Liver (tissue), 9 donors: ENCODE measurements around the gene BCAS1. TPM values are rescaled to one million over a fixed set of nuclear protein-coding genes. Genes with fewer than 3 reads are reported as not detected.

ENCODE experiments used
- DNase-seq: peaks from one replicate; pipeline ENCODE4 v3.0.0-alpha.2; 2017; ENCODE audit warnings: low spot score
- H3K27ac ChIP-seq, 2 donors: one replicate each; pipeline ENCODE4 v1.7.0; 2013; ENCODE audit warnings: inconsistent platforms in 2 of 2, low read length in 2 of 2, control low read depth in 1 of 2, low read depth in 1 of 2, mild to moderate bottlenecking in 1 of 2
- H3K27me3 ChIP-seq, 4 donors: one replicate each; pipeline versions ENCODE4 v1.6.1 to v1.7.0; 2013; ENCODE audit warnings: low read length in 3 of 4, inconsistent platforms in 1 of 4, mild to moderate bottlenecking in 1 of 4, moderate library complexity in 1 of 4; ENCODE audit not compliant: control insufficient read depth in 4 of 4, insufficient read depth in 4 of 4
- H3K36me3 ChIP-seq, 4 donors: one replicate each; pipeline versions ENCODE4 v1.6.1 to v1.7.0; 2013; ENCODE audit warnings: low read length in 3 of 4, mild to moderate bottlenecking in 3 of 4, low read depth in 1 of 4, moderate library complexity in 1 of 4; ENCODE audit not compliant: control insufficient read depth in 4 of 4, insufficient read depth in 3 of 4
- H3K4me1 ChIP-seq, 4 donors: one replicate each; pipeline versions ENCODE4 v1.6.1 to v1.7.0; 2013; ENCODE audit warnings: low read length in 3 of 4, mild to moderate bottlenecking in 3 of 4, moderate library complexity in 1 of 4; ENCODE audit not compliant: control insufficient read depth in 4 of 4, insufficient read depth in 4 of 4
- H3K4me3 ChIP-seq, 3 donors: one replicate each; pipeline versions ENCODE4 v1.6.1 to v1.7.0; 2013; ENCODE audit warnings: low read length in 3 of 3, control low read depth in 1 of 3, low read depth in 1 of 3, mild to moderate bottlenecking in 1 of 3
- H3K9ac ChIP-seq, 2 donors: one replicate each; pipeline ENCODE4 v1.7.0; 2013; ENCODE audit warnings: low read length in 2 of 2, mild to moderate bottlenecking in 2 of 2, moderate library complexity in 2 of 2, control low read depth in 1 of 2, low read depth in 1 of 2
- H3K9me3 ChIP-seq, 4 donors: one replicate each; pipeline versions ENCODE4 v1.6.1 to v1.7.0; 2013; ENCODE audit warnings: low read length in 3 of 4; ENCODE audit not compliant: control insufficient read depth in 4 of 4
- ATF3 ChIP-seq: IDR thresholded peaks from 2 replicates; pipeline ENCODE4 v1.6.1; 2016; ENCODE audit warnings: antibody characterized with exemption
- CTCF ChIP-seq: fragments of 150-350 bp; IDR thresholded peaks from 2 replicates; pipeline ENCODE4 v1.5.1; 2017; ENCODE audit warnings: improper control_type of control experiment, low read depth, low read length; ENCODE audit not compliant: missing input control
- EGR1 ChIP-seq, 2 donors: IDR thresholded peaks; 2 replicates each; pipeline ENCODE4 v1.6.1; 2016 to 2018; ENCODE audit warnings: antibody characterized with exemption in 2 of 2, low read depth in 2 of 2
- FOXA1 ChIP-seq: IDR thresholded peaks from 2 replicates; pipeline ENCODE4 v1.6.1; 2016; ENCODE audit warnings: antibody characterized with exemption
- FOXA2 ChIP-seq: IDR thresholded peaks from 2 replicates; pipeline ENCODE4 v1.6.1; 2016; ENCODE audit warnings: antibody characterized with exemption
- HNF4A ChIP-seq, 2 donors: conservative IDR thresholded peaks; 2 replicates each; pipeline ENCODE4 v1.6.1; 2016; ENCODE audit warnings: antibody characterized with exemption in 2 of 2, mild to moderate bottlenecking in 2 of 2
- HNF4G ChIP-seq: IDR thresholded peaks from 2 replicates; pipeline ENCODE4 v1.6.1; 2016; ENCODE audit warnings: antibody characterized with exemption
- JUND ChIP-seq, 2 donors: IDR thresholded peaks; 2 replicates each; pipeline ENCODE4 v1.6.1; 2016; ENCODE audit warnings: antibody characterized with exemption in 2 of 2
- NR2F2 ChIP-seq: IDR thresholded peaks from 2 replicates; pipeline ENCODE4 v1.6.1; 2016; ENCODE audit warnings: antibody characterized with exemption
- RAD21 ChIP-seq, 2 donors: IDR thresholded peaks; 2 replicates each; pipeline ENCODE4 v1.6.1; 2016; ENCODE audit warnings: antibody characterized with exemption in 2 of 2, mild to moderate bottlenecking in 2 of 2
- RXRA ChIP-seq, 2 donors: IDR thresholded peaks; 2 replicates each; pipeline ENCODE4 v1.6.1; 2017 to 2018; ENCODE audit warnings: antibody characterized with exemption in 2 of 2, mild to moderate bottlenecking in 1 of 2
- SP1 ChIP-seq: IDR thresholded peaks from 2 replicates; pipeline ENCODE4 v1.6.1; 2018; ENCODE audit warnings: antibody characterized with exemption, mild to moderate bottlenecking
- TAF1 ChIP-seq: conservative IDR thresholded peaks from 2 replicates; pipeline ENCODE4 v1.6.1; 2016; ENCODE audit warnings: antibody characterized with exemption, mild to moderate bottlenecking
- YY1 ChIP-seq: IDR thresholded peaks from 2 replicates; pipeline ENCODE4 v1.6.1; 2016; ENCODE audit warnings: antibody characterized with exemption, mild to moderate bottlenecking
- WGBS: extraction: QIAGEN DNeasy Blood & Tissue Kit; methylation state at CpG from one replicate; pipeline ENCODE4 v1.1.7; 2013; 5-methylcytosine and 5-hydroxymethylcytosine counted together
- polyA plus RNA-seq, 2 donors: library from polyadenylated mRNA; stranded (reverse) in 1 of 2; unstranded in 1 of 2; fragments of 200-250 nt in 1 of 2; fragments of >200 nt in 1 of 2; fragmentation: Nextera tagmentation in 1 of 2; extraction: Ambion mirVana in 1 of 2; gene quantifications; one replicate each; pipeline versions ENCODE4 v1.2.1 to v1.2.3, GENCODE V29; 2013 to 2015
- total RNA-seq, 2 donors: library from RNA; depleted of rRNA; stranded (reverse); fragments of >200 nt; gene quantifications; one replicate each; pipeline ENCODE4 v1.2.3, GENCODE V29; 2014
- TF ChIP-seq, protein P1 (sequence below): IDR thresholded peaks from 2 replicates; pipeline ENCODE4 v1.6.1; 2016; ENCODE audit warnings: antibody characterized with exemption
- donor health status: healthy.
- donor health status: healthy.
- donor health status: healthy.
- donor health status: healthy.
- donor health status: healthy.

BCAS1 gene
- total and polyA plus RNA-seq, 4 donors, result under 0.01 to 0.93 (median 0.04) TPM

DNA sequence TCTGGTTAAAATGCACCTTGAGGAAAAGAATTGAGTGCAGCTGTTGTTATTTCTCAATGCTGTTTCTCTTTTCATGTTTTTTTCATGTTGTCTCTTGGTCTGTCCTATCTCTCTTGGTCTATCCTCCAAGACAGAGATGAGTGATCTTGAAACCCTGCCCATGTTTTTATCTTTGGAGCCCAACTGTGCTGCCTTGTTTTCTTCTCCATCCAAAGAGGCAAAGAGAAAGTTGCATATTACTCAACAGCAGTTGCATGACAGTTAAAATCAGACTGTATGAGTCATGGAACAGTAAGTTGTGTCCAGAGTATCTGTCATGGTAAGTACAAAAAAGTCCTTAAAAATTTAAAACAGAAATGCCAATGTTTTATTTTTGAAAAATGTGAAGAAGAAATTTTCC is 26.2 kb downstream of the BCAS1 start:
- TF ChIP-seq SP1 (no peak), YY1 (no peak)
- Histone ChIP-seq H3K9me3 (no peaks in the 10 kb centered on the region), H3K4me3 (no peak overlapping the region), H3K4me1 (no peaks in the 10 kb centered on the region), H3K27me3 (peaks cover 0 to 4% (median 1%) of the 10 kb centered on the region in 4 donors), H3K9ac (no peak overlapping the region), H3K27ac (no peak overlapping the region), H3K36me3 (no peaks in the 10 kb centered on the region)
- DNase-seq, result no peak

DNA sequence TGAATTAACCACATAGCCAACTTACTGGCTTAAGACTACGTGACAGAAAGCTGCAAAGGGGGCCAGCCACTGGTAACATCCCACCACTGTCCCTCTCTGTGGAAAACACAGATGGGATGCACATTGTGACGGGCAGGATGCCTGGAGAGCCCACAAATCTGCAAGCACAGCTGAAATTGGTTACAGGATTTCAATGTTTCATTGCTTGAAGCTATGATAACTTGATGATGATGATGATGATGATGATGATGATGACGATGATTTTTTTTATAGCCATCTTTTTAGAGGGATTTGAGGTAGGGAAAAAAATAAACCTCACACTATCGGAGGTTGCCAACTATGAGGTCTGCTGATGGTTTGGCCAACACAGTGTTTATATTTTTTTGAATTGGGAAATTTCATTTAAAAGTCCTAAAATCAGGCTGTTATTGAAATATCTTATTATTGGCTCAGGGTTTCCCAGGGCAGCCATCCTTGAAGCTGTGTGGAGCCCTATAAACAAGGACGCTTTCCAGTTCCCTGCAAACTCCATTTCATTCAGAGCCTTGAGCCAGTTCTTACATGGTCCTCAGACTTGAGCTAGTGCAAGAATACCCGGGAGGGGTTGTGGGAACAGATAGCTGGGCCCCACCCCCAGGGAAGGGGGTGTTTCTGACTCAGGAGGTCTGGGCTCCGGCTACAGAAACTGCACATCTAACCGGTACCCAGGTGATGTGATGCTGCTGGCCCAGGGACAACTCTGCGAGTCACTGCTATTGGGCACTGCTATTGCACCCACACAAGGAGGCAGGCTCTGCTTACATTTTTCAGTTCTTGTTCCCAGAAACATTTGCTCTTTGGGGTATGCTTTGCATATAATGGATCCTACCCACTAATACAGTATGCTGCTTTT is 27.1 kb downstream of the BCAS1 start:
- DNase-seq, result no peak
- H3K4me3 ChIP-seq, result no peak overlapping the region
- TF ChIP-seq TAF1, result no peak
- TF ChIP-seq HNF4A (conservative IDR thresholded peaks at IDR 0.05), result no peak
- TF ChIP-seq ATF3, result no peak
- no peak for TF ChIP-seq NR2F2
- TF ChIP-seq, protein P1, sequence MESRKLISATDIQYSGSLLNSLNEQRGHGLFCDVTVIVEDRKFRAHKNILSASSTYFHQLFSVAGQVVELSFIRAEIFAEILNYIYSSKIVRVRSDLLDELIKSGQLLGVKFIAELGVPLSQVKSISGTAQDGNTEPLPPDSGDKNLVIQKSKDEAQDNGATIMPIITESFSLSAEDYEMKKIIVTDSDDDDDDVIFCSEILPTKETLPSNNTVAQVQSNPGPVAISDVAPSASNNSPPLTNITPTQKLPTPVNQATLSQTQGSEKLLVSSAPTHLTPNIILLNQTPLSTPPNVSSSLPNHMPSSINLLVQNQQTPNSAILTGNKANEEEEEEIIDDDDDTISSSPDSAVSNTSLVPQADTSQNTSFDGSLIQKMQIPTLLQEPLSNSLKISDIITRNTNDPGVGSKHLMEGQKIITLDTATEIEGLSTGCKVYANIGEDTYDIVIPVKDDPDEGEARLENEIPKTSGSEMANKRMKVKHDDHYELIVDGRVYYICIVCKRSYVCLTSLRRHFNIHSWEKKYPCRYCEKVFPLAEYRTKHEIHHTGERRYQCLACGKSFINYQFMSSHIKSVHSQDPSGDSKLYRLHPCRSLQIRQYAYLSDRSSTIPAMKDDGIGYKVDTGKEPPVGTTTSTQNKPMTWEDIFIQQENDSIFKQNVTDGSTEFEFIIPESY, result no peak
- no peak for TF ChIP-seq JUND (IDR thresholded peaks at IDR 0.05)
- TF ChIP-seq RAD21 (IDR thresholded peaks at IDR 0.05), result no peak
- TF ChIP-seq YY1, result no peak
- no peak overlapping the region for H3K9ac ChIP-seq
- no peak overlapping the region for H3K27ac ChIP-seq
- 82% methylated on average over 9 of the region's 9 CpGs for WGBS
- H3K9me3 ChIP-seq, result no peaks in the 10 kb centered on the region
- H3K4me1 ChIP-seq, result no peaks in the 10 kb centered on the region
- peaks cover 0 to 4% (median 1%) of the 10 kb centered on the region in 4 donors for H3K27me3 ChIP-seq
- no peaks in the 10 kb centered on the region for H3K36me3 ChIP-seq

- no peak overlapping the region for H3K4me3 ChIP-seq
- peaks cover 0 to 4% (median 1%) of the 10 kb centered on the region in 4 donors for H3K27me3 ChIP-seq
- H3K36me3 ChIP-seq, result no peaks in the 10 kb centered on the region
- WGBS, result 91% methylated on average over 4 of the region's 4 CpGs
- H3K4me1 ChIP-seq, result no peaks in the 10 kb centered on the region
- peaks cover 0 to 1% (median 0%) of the 10 kb centered on the region in 4 donors for H3K9me3 ChIP-seq
- H3K27ac ChIP-seq, result no peak overlapping the region
- DNase-seq, result no peak
- TF ChIP-seq FOXA2, result no peak
- no peak for TF ChIP-seq RXRA (IDR thresholded peaks at IDR 0.05)
- no peak for TF ChIP-seq RAD21 (IDR thresholded peaks at IDR 0.05)
- no peak for TF ChIP-seq NR2F2
- no peak for TF ChIP-seq CTCF
- TF ChIP-seq FOXA1, result no peak
- TF ChIP-seq HNF4G, result no peak
- TF ChIP-seq EGR1 (IDR thresholded peaks at IDR 0.05; ENCODE audit: low read depth in 2 of 2), result no peak
- TF ChIP-seq SP1, result no peak
- no peak overlapping the region for H3K9ac ChIP-seq
Measured at GRCh38 chr20:54042021-54042420, 28.4 kb downstream of the BCAS1 start.
